RWPE2 (cell line): ENCODE results near the gene MLPH.

ENCODE experiments used
- ATAC-seq: fragments of 200-7000 bp; cut with Tn5 transposase; 3 replicates; pipeline ENCODE4 v1.9.1; 2021; ENCODE audit warnings: low read depth
- DNase-seq: peaks from one replicate; pipeline ENCODE4 v3.0.0-alpha.2; 2020; ENCODE audit warnings: low spot score
- H3K27ac ChIP-seq: fragments of 450-650 bp; 2 replicates; pipeline ENCODE4 v1.5.1; 2017; ENCODE audit warnings: mild to moderate bottlenecking; ENCODE audit not compliant: poor library complexity, severe bottlenecking
- H3K27me3 ChIP-seq: fragments of 250-450 bp; sonication (Bioruptor Pico); 2 replicates; pipeline ENCODE4 v1.5.1; 2021; ENCODE audit warnings: mild to moderate bottlenecking, moderate library complexity; ENCODE audit not compliant: insufficient read depth, poor library complexity, severe bottlenecking
- H3K36me3 ChIP-seq: fragments of 250-450 bp; sonication (Bioruptor Pico); 2 replicates; pipeline ENCODE4 v1.5.1; 2020; ENCODE audit warnings: low read depth, mild to moderate bottlenecking, moderate library complexity
- H3K4me1 ChIP-seq: fragments of 250-450 bp; sonication (Bioruptor Pico); 2 replicates; pipeline ENCODE4 v1.5.1; 2021; ENCODE audit warnings: mild to moderate bottlenecking, moderate library complexity; ENCODE audit not compliant: insufficient read depth, poor library complexity, severe bottlenecking
- H3K4me3 ChIP-seq: fragments of 250-450 bp; sonication (Bioruptor Pico); 2 replicates; pipeline ENCODE4 v1.5.1; 2021; ENCODE audit warnings: mild to moderate bottlenecking, moderate library complexity; ENCODE audit not compliant: severe bottlenecking
- H3K9me3 ChIP-seq: fragments of 250-450 bp; sonication (Bioruptor Pico); 2 replicates; pipeline ENCODE4 v1.5.1; 2021; ENCODE audit warnings: mild to moderate bottlenecking, moderate library complexity; ENCODE audit not compliant: severe bottlenecking
- CTCF ChIP-seq: fragments of 450-650 bp; IDR thresholded peaks from one replicate; pipeline ENCODE4 v1.5.1; 2017; ENCODE audit warnings: mild to moderate bottlenecking, moderate library complexity; ENCODE audit not compliant: poor library complexity, severe bottlenecking

MLPH gene

GRCh38 chr2:237596520-237597195, 109.6 kb downstream of the MLPH start:
- ATAC-seq = no peak

GRCh38 chr2:237597196-237598145, 110.4 kb downstream of the MLPH start:
- Histone ChIP-seq H3K36me3 (no peaks in the 10 kb centered on the region), H3K9me3 (no peaks in the 10 kb centered on the region), H3K4me1 (no peaks in the 10 kb centered on the region), H3K4me3 (no peak overlapping the region), H3K27me3 (no peaks in the 10 kb centered on the region), H3K27ac (no peak overlapping the region)
- TF ChIP-seq CTCF = no peak
- ATAC-seq = no peak
- DNase-seq = no peak

More at GRCh38 chr2:237596520-237597195, 109.6 kb downstream of the MLPH start:
- Histone ChIP-seq H3K36me3 (no peaks in the 10 kb centered on the region), H3K9me3 (no peaks in the 10 kb centered on the region), H3K4me1 (no peaks in the 10 kb centered on the region), H3K27me3 (no peaks in the 10 kb centered on the region), H3K4me3 (no peak overlapping the region), H3K27ac (no peak overlapping the region)
- no peak for DNase-seq
- no peak for TF ChIP-seq CTCF

- Histone ChIP-seq H3K9me3 (no peaks in the 10 kb centered on the region), H3K27me3 (no peaks in the 10 kb centered on the region), H3K4me3 (no peak overlapping the region), H3K27ac (no peak overlapping the region), H3K4me1 (no peaks in the 10 kb centered on the region), H3K36me3 (no peaks in the 10 kb centered on the region)
- TF ChIP-seq CTCF = no peak
- ATAC-seq = no peak
- no peak for DNase-seq
These were observed 111.6 kb downstream of the MLPH start for GRCh38 chr2:237598468-237599208.

- no peaks in the 10 kb centered on the region for H3K36me3 ChIP-seq
- no peak overlapping the region for H3K4me3 ChIP-seq
- ATAC-seq (no peak), DNase-seq (no peak)
- H3K27me3 ChIP-seq = no peaks in the 10 kb centered on the region
- no peak for TF ChIP-seq CTCF
- H3K9me3 ChIP-seq = no peaks in the 10 kb centered on the region
- H3K27ac ChIP-seq = no peak overlapping the region
- H3K4me1 ChIP-seq = no peaks in the 10 kb centered on the region
These were observed 112.5 kb downstream of the MLPH start for GRCh38 chr2:237599465-237600110.
